ENCODE data around the gene ITIH5. TPM values are rescaled to one million over a fixed set of nuclear protein-coding genes. Genes with fewer than 3 reads are reported as not detected.

ITIH5 gene
- total RNA-seq, 1 donor from 2014 or later = 19.4 TPM

DNA sequence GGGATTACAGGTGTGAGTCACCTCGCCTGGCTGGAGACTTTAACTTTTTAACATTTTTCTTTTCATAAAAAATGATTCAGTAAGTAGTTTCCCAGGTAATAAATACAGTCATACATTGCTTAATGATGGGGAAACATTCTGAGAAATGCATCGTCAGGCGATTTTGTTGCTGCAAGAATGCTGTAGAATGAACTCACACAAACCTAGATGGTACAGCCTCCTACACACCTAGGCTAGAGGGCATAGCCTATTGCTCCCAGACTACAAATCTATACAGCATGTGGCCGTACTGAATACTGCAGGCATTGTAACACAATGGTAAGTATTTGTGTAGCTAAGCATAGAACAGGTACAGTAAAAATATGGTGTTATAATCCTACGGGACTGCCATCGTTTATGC is 147.4 kb downstream of the ITIH5 start:
- TF ChIP-seq, protein P1, sequence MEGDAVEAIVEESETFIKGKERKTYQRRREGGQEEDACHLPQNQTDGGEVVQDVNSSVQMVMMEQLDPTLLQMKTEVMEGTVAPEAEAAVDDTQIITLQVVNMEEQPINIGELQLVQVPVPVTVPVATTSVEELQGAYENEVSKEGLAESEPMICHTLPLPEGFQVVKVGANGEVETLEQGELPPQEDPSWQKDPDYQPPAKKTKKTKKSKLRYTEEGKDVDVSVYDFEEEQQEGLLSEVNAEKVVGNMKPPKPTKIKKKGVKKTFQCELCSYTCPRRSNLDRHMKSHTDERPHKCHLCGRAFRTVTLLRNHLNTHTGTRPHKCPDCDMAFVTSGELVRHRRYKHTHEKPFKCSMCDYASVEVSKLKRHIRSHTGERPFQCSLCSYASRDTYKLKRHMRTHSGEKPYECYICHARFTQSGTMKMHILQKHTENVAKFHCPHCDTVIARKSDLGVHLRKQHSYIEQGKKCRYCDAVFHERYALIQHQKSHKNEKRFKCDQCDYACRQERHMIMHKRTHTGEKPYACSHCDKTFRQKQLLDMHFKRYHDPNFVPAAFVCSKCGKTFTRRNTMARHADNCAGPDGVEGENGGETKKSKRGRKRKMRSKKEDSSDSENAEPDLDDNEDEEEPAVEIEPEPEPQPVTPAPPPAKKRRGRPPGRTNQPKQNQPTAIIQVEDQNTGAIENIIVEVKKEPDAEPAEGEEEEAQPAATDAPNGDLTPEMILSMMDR (IDR thresholded peaks at IDR 0.05) = no peak
- intact Hi-C loops (cut with DNase I) = no loop called here
- H3K4me1 ChIP-seq = no peaks in the 10 kb centered on the region
- no peak overlapping the region for H3K27ac ChIP-seq
- H3K4me3 ChIP-seq = no peak overlapping the region
- no peaks in the 10 kb centered on the region for H3K27me3 ChIP-seq
- H3K36me3 ChIP-seq = no peaks in the 10 kb centered on the region
- DNase-seq (ENCODE audit: low spot score in 2 of 2) = no peak
- H3K9me3 ChIP-seq = no peaks in the 10 kb centered on the region

DNA sequence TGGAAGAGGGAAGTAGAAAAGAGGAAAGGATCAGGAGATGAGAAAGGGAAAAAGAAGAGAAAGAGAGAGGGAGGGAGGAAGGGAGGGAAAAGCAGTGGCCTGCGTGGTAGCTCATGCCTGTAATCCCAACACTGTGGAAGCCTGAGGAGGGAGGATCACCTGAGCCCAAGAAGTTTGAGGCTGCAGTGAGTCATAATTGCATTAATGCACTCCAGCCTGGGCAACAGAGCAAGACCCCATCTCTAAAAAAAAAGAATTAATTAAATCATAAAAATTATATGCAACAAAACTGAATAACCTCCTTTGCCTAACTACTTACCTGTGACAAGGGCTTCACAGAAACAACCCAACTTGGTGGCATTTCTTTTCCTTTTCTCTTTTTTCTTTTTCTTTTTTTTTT is 148.1 kb downstream of the ITIH5 start:
- Histone ChIP-seq H3K9me3 (no peaks in the 10 kb centered on the region), H3K27me3 (no peaks in the 10 kb centered on the region), H3K36me3 (no peaks in the 10 kb centered on the region), H3K27ac (no peak overlapping the region), H3K4me1 (no peaks in the 10 kb centered on the region), H3K4me3 (no peak overlapping the region)
- intact Hi-C loops (cut with DNase I) = no loop called here
- TF ChIP-seq, protein P1 (IDR thresholded peaks at IDR 0.05) = no peak
- no peak for DNase-seq (ENCODE audit: low spot score in 2 of 2)

DNA sequence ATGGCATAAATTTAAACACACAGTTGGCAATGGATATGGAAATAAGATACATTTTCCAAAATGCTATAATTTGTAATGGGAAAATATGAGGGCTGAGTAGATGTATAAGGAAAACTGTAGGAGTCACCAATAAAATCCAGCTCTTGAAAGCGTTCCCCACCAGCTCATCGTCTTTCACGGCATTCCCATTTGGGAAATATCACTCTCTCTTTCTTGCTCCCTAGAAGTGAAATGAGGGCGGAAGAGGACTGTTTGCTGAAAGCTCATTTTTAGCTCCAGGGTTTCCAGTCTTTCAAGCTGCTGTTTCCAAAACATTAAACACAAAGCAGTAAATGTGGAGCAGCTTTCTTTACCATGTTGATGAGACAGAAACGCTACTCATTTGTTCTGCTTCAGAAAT is 151.3 kb downstream of the ITIH5 start:
- TF ChIP-seq, protein P1 (IDR thresholded peaks at IDR 0.05) = no peak
- Histone ChIP-seq H3K4me1 (no peaks in the 10 kb centered on the region), H3K27me3 (no peaks in the 10 kb centered on the region), H3K27ac (no peak overlapping the region), H3K36me3 (no peaks in the 10 kb centered on the region), H3K9me3 (no peaks in the 10 kb centered on the region), H3K4me3 (no peak overlapping the region)
- peak in 1 of 2 donors; percentile 2 for DNase-seq (ENCODE audit: low spot score in 2 of 2)
- intact Hi-C loops (cut with DNase I) = no loop called here

DNA sequence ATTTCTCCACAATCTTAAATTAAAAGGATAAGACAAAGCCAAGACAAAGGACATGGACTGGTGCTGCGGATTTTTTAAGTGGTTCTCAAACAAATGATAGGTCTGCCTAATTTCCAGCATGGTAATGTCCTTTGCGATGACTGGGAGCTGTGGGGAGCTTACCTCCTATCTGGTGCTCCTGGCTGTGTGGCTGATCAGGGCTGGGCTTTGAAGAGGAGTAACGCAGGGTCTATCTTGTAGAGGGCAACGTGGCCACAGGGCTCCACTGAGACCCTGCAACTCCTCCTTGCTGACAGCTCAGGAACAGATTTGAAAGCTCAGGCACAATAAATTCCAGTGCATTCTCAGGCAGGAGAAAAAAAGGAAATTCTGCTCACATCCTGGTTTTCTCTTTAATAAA is 152.8 kb downstream of the ITIH5 start:
- H3K36me3 ChIP-seq = no peaks in the 10 kb centered on the region
- intact Hi-C loops (cut with DNase I) = no loop called here
- no peak overlapping the region for H3K4me3 ChIP-seq
- H3K27ac ChIP-seq = no peak overlapping the region
- no peaks in the 10 kb centered on the region for H3K4me1 ChIP-seq
- TF ChIP-seq, protein P1 (IDR thresholded peaks at IDR 0.05) = no peak
- no peaks in the 10 kb centered on the region for H3K27me3 ChIP-seq
- no peaks in the 10 kb centered on the region for H3K9me3 ChIP-seq
- peak in 1 of 2 donors; percentile 15 for DNase-seq (ENCODE audit: low spot score in 2 of 2)

DNA sequence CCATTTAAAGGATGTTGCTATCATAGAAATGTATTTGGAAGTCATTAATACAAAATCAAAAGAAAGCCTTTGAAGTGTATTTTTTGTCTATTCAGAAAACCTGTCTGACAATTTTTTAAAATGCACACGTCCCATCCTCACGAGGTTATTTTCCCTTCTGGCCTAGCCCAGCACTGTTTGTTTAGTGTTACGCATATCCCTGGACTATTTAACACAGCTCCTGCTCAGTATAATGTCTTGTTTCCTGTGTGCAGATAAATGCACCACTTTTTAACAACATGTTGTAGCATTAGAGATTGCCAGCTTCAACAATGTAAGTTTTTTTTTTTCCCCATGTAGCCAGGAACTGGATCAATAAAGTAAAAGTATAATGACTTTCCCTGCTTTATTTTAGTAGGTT is 153.3 kb downstream of the ITIH5 start:
- H3K27me3 ChIP-seq = no peaks in the 10 kb centered on the region
- intact Hi-C loops (cut with DNase I) = no loop called here
- TF ChIP-seq, protein P1 (IDR thresholded peaks at IDR 0.05) = no peak

DNA sequence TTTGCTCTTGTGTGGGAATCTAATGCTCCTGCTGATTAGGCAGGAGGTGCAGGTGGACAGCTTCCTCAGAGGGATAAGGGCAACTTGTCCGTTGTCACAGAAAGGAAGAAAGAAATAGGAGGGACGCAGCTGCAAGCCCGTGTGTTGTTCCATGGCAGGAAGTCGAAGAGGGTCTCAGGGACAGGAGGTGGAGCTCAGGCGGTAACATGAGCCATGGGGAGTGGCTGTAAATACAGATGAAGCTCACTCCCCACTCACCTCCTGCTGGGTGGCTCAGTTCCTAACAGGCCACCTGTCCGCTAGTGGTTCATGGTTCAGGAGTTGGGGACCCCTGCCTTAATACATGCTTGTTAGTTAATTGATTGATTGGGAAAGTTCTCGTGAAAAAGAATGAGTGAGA is 154.3 kb downstream of the ITIH5 start:
- DNase-seq (ENCODE audit: low spot score in 2 of 2) = no peak
- H3K36me3 ChIP-seq = no peaks in the 10 kb centered on the region
- intact Hi-C loops (cut with DNase I) = no loop called here
- H3K27ac ChIP-seq = no peak overlapping the region
- no peaks in the 10 kb centered on the region for H3K27me3 ChIP-seq
- no peak overlapping the region for H3K4me3 ChIP-seq
- TF ChIP-seq, protein P1 (IDR thresholded peaks at IDR 0.05) = no peak
- H3K9me3 ChIP-seq = no peaks in the 10 kb centered on the region
- H3K4me1 ChIP-seq = no peaks in the 10 kb centered on the region

More for the DNA sequence above, 153.3 kb downstream of the ITIH5 start:
- H3K4me3 ChIP-seq = no peak overlapping the region
- H3K27ac ChIP-seq = no peak overlapping the region
- H3K9me3 ChIP-seq = no peaks in the 10 kb centered on the region
- no peaks in the 10 kb centered on the region for H3K36me3 ChIP-seq
- DNase-seq (ENCODE audit: low spot score in 2 of 2) = no peak
- no peaks in the 10 kb centered on the region for H3K4me1 ChIP-seq
